IPS DF 6.9 (cell line): ENCODE data around the gene AOPEP.
A peak's percentile ranks its signal among the peaks of the same experiment; 100 is the strongest.

Source experiments
- DNase-seq: peaks from one replicate; pipeline ENCODE4 v3.0.0-alpha.2; 2013; ENCODE audit warnings: low read depth, low spot score
- H3K27ac ChIP-seq: one replicate; pipeline ENCODE4 v1.5.1; 2013; ENCODE audit warnings: low read length, control low read depth
- H3K27me3 ChIP-seq: 2 replicates; pipeline ENCODE4 v1.6.1; 2013; ENCODE audit warnings: mild to moderate bottlenecking, low read length; ENCODE audit not compliant: control insufficient read depth, insufficient read depth
- H3K36me3 ChIP-seq: 2 replicates; pipeline ENCODE4 v1.6.1; 2013; ENCODE audit warnings: low read length; ENCODE audit not compliant: control insufficient read depth, insufficient read depth
- H3K4me1 ChIP-seq: 2 replicates; pipeline ENCODE4 v1.6.1; 2013; ENCODE audit warnings: low read length; ENCODE audit not compliant: control insufficient read depth, insufficient read depth
- H3K4me3 ChIP-seq: 2 replicates; pipeline ENCODE4 v1.5.1; 2013; ENCODE audit warnings: mild to moderate bottlenecking, low read length
- H3K9me3 ChIP-seq: 2 replicates; pipeline ENCODE4 v1.6.1; 2013; ENCODE audit warnings: low read length, inconsistent platforms; ENCODE audit not compliant: control insufficient read depth, insufficient read depth
- WGBS: extraction: QIAGEN DNeasy Blood & Tissue Kit; methylation state at CpG from one replicate; pipeline ENCODE4 v1.1.7; 2013; ENCODE audit warnings: mixed read lengths, missing lambda C conversion rate; ENCODE audit not compliant: insufficient read length, insufficient coverage; 5-methylcytosine and 5-hydroxymethylcytosine counted together

AOPEP gene

DNA sequence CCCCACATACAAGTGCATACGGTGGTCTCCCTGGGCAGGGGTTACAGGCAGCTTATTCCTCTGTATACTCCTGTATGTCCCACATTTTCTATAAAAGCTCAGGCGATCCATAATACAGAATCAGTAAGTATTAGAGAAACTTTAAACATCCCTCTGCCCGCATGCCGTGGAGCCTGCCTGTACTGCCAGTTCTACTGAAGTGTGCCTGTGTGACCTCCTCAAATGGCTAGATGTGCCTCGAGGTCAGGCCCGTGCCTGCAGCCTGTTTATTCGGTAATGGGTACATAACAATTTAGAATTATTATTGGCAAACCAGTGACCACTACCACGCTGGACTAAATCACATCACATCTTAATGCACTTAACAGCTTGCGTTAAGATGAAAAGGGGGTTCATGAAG, 400.2 kb downstream of the AOPEP start:
- no CpG with 5 or more reads among the region's 9 CpGs for WGBS
- Histone ChIP-seq H3K4me3 (no peak overlapping the region), H3K9me3 (no peaks in the 10 kb centered on the region), H3K27me3 (no peaks in the 10 kb centered on the region), H3K36me3 (no peaks in the 10 kb centered on the region), H3K4me1 (no peaks in the 10 kb centered on the region; the same call in 1 of the 2 replicates), H3K27ac (no peak overlapping the region)
- DNase-seq = no peak

DNA sequence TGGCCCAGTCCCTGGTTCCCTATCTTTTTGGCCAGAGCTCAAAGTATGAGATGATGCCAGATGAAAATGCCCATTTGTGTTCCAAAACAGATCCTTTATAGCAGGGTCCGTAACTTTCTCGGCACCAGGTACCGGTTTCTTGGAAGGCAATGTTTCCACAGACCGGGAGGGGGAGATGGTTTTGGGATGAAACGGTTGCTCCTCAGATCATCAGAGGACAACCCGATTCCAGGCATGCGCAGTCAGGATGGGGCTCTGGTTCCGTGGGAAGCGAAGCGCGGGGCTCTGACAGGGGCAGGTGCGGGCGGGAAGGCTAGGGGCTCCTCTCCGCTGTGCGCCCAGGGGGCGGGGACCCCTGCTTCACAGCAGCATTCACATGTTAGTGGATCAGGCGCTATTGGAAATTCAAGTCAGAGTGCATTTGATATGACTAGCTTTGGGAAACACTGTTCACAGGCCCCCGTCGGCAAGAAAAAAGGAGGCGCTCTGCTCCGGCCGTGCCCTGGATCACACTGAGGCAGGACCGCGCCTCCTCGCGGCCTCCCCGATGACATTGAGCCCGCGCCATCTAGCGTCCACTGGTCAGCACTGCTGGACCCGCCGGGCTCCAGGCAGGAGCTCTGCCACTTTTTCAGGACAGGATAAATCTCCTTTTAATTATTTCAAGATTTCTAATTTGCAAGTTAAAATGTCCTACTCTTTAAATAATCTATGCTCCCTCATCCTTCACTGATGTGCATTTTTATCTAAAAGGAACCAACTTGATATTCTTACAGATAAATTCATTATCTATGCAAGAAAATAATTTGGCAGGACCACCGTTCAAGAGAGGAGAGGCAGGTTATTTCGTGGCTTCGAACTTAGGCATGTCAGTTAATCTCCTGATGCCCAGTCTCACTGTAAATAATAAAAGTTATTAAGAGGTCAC, 401.0 kb downstream of the AOPEP start:
- WGBS = no CpG with 5 or more reads among the region's 35 CpGs
- no peaks in the 10 kb centered on the region; the same call in 1 of the 2 replicates for H3K4me1 ChIP-seq
- DNase-seq = peak; percentile 58
- no peaks in the 10 kb centered on the region for H3K9me3 ChIP-seq
- H3K27ac ChIP-seq = no peak overlapping the region
- no peaks in the 10 kb centered on the region for H3K36me3 ChIP-seq
- peak overlapping the region; percentile 39; the same call in 1 of the 2 replicates for H3K4me3 ChIP-seq
- H3K27me3 ChIP-seq = no peaks in the 10 kb centered on the region

GRCh38 chr9:95128177-95128524, 401.7 kb downstream of the AOPEP start:
- Histone ChIP-seq H3K36me3 (no peaks in the 10 kb centered on the region), H3K4me3 (no peak overlapping the region), H3K9me3 (no peaks in the 10 kb centered on the region), H3K4me1 (no peaks in the 10 kb centered on the region; the same call in 1 of the 2 replicates), H3K27ac (no peak overlapping the region), H3K27me3 (no peaks in the 10 kb centered on the region)
- DNase-seq = no peak
- WGBS = no CpG with 5 or more reads among the region's 4 CpGs

DNA sequence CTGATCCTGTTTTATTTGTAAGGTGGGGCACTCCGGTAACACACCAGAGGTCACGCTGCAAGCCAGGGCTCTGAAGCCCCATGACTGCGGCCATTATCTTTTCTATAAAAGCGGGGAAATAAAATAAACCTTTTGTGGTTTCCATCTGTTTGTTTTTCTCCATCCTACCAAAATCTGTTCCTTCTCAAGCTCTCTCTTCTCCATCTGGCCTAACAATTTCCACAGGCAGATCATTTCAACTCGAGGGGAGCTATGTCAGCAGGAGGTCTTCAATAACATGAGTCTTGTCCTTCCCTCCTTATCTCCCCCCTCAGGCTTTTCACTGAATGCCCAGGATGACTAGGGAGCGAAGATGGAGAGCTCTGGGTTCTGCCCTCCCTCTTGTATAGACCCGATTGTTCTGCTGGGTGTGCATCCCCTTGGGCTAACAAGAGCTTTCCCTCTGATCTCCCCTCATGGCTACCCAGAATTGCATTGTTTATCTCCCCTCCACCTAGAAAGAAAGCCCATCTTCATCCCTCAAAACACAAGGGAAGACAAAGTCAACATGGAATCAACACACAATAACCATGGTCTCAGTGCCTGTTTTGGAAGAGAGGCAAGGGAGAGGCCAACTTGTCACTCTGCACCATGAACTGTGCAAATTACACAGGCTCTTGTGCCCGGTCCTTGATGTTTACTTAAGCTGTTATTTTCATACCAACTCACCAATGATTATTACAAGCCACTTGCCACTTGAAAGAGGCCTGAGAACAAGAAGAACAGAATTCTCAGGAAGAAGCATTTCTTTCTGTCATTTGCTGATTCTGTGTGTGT, 403.2 kb downstream of the AOPEP start:
- Histone ChIP-seq H3K27me3 (no peaks in the 10 kb centered on the region), H3K36me3 (no peaks in the 10 kb centered on the region), H3K9me3 (no peaks in the 10 kb centered on the region), H3K4me3 (no peak overlapping the region), H3K4me1 (no peaks in the 10 kb centered on the region; the same call in 1 of the 2 replicates), H3K27ac (no peak overlapping the region)
- DNase-seq = no peak
- no CpG with 5 or more reads among the region's 8 CpGs for WGBS

GRCh38 chr9:95130484-95130883, 404.0 kb downstream of the AOPEP start:
- WGBS = no CpG with 5 or more reads among the region's 5 CpGs
- H3K4me1 ChIP-seq = no peaks in the 10 kb centered on the region; the same call in 1 of the 2 replicates

DNA sequence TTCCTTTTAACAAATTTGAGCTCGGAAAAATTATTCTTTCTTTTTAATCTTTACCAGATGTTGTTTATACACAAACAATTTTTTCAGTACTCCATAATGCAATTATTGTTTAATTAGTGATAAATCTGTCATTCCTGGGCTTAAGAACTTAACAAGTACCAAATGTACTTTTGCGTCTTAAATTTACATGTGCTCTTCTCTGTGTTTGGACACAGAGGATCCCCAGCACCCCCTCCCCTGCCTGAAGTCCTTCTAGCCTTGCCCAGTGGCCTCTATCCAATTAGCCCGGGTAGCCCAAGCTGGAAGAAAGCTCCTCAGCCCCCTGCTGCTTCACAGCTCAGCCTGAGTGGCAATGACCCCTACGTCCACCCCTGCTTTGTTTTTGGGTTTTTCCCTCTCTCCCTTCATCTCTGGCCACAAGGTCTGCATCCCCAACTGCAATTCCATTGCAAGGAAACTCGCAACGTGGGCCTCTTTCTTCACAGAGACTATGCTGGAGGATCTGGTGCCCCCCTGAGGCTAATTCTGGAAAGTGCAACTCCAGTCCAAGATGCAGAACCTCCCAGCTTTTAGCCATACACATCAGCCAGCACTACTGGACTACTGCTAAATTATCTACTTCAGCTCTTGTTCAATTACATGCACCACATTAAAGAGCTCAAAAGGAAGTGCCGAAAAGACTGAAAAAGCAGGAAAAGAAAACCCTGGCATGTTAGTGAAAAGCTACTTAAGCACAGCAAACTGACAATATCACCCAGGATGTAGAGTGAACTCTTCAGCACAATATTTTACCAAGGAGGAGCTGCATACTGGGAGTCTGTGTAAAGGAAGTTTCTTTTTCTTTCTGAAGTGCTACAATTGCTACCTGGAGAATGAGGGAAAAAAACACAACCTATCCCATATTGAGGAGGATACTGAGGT, 404.8 kb downstream of the AOPEP start:
- no peaks in the 10 kb centered on the region for H3K9me3 ChIP-seq
- WGBS = no CpG with 5 or more reads among the region's 7 CpGs
- H3K4me1 ChIP-seq = no peaks in the 10 kb centered on the region; the same call in 1 of the 2 replicates
- no peak overlapping the region for H3K27ac ChIP-seq
- H3K36me3 ChIP-seq = no peaks in the 10 kb centered on the region
- no peaks in the 10 kb centered on the region for H3K27me3 ChIP-seq
- H3K4me3 ChIP-seq = no peak overlapping the region
- peak; percentile 61 for DNase-seq

More at GRCh38 chr9:95130484-95130883, 404.0 kb downstream of the AOPEP start:
- Histone ChIP-seq H3K36me3 (no peaks in the 10 kb centered on the region), H3K27me3 (no peaks in the 10 kb centered on the region), H3K4me3 (no peak overlapping the region), H3K27ac (no peak overlapping the region), H3K9me3 (no peaks in the 10 kb centered on the region)
- DNase-seq = no peak

- Histone ChIP-seq H3K36me3 (no peaks in the 10 kb centered on the region), H3K4me3 (no peak overlapping the region), H3K27ac (no peak overlapping the region), H3K4me1 (no peaks in the 10 kb centered on the region; the same call in 1 of the 2 replicates), H3K9me3 (no peaks in the 10 kb centered on the region), H3K27me3 (no peaks in the 10 kb centered on the region)
- DNase-seq = no peak
- no CpG with 5 or more reads among the region's 17 CpGs for WGBS
Measured at GRCh38 chr9:95132366-95133324, 406.1 kb downstream of the AOPEP start.

- WGBS = no CpG with 5 or more reads among the region's 4 CpGs
- H3K4me3 ChIP-seq = no peak overlapping the region
- no peaks in the 10 kb centered on the region; the same call in 1 of the 2 replicates for H3K4me1 ChIP-seq
- no peaks in the 10 kb centered on the region for H3K27me3 ChIP-seq
- H3K36me3 ChIP-seq = no peaks in the 10 kb centered on the region
- no peak overlapping the region for H3K27ac ChIP-seq
- no peak for DNase-seq
- H3K9me3 ChIP-seq = no peaks in the 10 kb centered on the region
Measured at GRCh38 chr9:95133325-95133705, 406.8 kb downstream of the AOPEP start.

DNA sequence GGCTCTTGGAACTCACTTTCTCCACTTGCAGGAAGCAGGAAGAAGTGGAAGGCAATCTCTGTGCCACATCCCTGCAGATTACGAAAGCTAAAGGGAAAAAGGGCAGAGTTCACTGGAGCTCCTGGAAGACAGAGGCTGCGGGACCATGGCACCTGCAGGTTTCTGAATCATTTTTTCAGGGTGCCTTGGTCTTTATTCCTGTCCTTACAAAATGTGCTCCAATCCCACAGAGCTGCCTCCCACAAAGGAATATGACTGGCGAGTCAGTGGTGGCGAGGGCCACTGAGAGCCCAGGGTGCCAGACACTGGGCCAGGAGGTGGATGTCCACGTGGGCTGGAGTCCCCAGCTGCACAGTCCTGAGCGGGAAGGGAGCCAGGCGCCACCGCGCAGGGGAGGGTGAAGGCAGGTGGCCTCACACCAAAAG, 408.0 kb downstream of the AOPEP start:
- DNase-seq = no peak
- Histone ChIP-seq H3K27ac (no peak overlapping the region), H3K4me1 (no peaks in the 10 kb centered on the region; the same call in 1 of the 2 replicates), H3K27me3 (no peaks in the 10 kb centered on the region), H3K4me3 (no peak overlapping the region), H3K9me3 (no peaks in the 10 kb centered on the region), H3K36me3 (no peaks in the 10 kb centered on the region)
- WGBS = no CpG with 5 or more reads among the region's 9 CpGs
